Measurements from ENCODE around the gene TUBAL3. TPM values are rescaled to one million over a fixed set of nuclear protein-coding genes. Genes with fewer than 3 reads are reported as not detected.

Gene TUBAL3
- total and polyA plus RNA-seq, 9 of the 15 experiments (the other 6 are each of a cell fraction or from before 2014, with no cell fraction given): 5.5 to 10.1 (median 6.9) TPM

GRCh38 chr10:5449823-5450222 lies 45.2 kb upstream of the TUBAL3 start (continued):
- TF ChIP-seq ZBTB26 (CRISPR knock-in tag; IDR thresholded peaks at IDR 0.05) (0 out of 2 replicates have a peak, but pooled peaks have one; percentile 49), RBBP5 (IDR thresholded peaks at IDR 0.05; ENCODE audit: borderline replicate concordance, insufficient read depth, low read length, poor library complexity, severe bottlenecking) (peak; percentile 73), JUN (IDR thresholded peaks at IDR 0.05; ENCODE audit: borderline replicate concordance, low read depth, low read length) (0 out of 2 replicates have a peak, but pooled peaks have one; percentile 21), JUN (CRISPR knock-in tag; IDR thresholded peaks at IDR 0.05; ENCODE audit: borderline replicate concordance) (no peak), CXXC5 (CRISPR knock-in tag; IDR thresholded peaks at IDR 0.05) (peak; percentile 32; the same call in 1 of the 2 replicates), ZNF395 (CRISPR knock-in tag; IDR thresholded peaks at IDR 0.05) (peak; percentile 54; the same call in 1 of the 2 replicates), ZNF280B (CRISPR knock-in tag; IDR thresholded peaks at IDR 0.05) (no peak), COPS2 (conservative IDR thresholded peaks at IDR 0.05) (no peak), PRMT5 (CRISPR knock-in tag; IDR thresholded peaks at IDR 0.05) (no peak), MXI1 (IDR thresholded peaks at IDR 0.05; ENCODE audit: low read depth, low read length) (peak; percentile 62; the same call in 1 of the 2 replicates), ZNF224 (CRISPR knock-in tag; IDR thresholded peaks at IDR 0.05) (no peak), HDAC1 (IDR thresholded peaks at IDR 0.05) (peak in 1 of 2 experiments; percentile 76; a peak in 1 of 4 replicates), SMAD2 (IDR thresholded peaks at IDR 0.05; ENCODE audit: low read depth, low read length) (no peak), NCOR1 (IDR thresholded peaks at IDR 0.05) (peak; percentile 22; the same call in 1 of the 2 replicates), ZNF146 (CRISPR knock-in tag; IDR thresholded peaks at IDR 0.05; ENCODE audit: unreplicated experiment) (no peak), MNT (conservative IDR thresholded peaks at IDR 0.05) (peak; percentile 52 to 81)

All from K562 (cell line).